HepG2 (cell line): Measurements from ENCODE around the gene WDR83. TPM values are rescaled to one million over a fixed set of nuclear protein-coding genes. Genes with fewer than 3 reads are reported as not detected.

ENCODE experiments used
- ELK4 ChIP-seq: sonication (generic); formaldehyde crosslinking; IDR thresholded peaks from 2 replicates; pipeline ENCODE4 v1.9.0; 2021; ENCODE audit warnings: missing genetic modification reagents, borderline replicate concordance
- LRRFIP1 ChIP-seq: sonication (generic); formaldehyde crosslinking; conservative IDR thresholded peaks from 2 replicates; pipeline ENCODE4 v1.4.0; 2020; ENCODE audit warnings: missing genetic modification reagents
- MEIS1 ChIP-seq: sonication (generic); formaldehyde crosslinking; IDR thresholded peaks from 2 replicates; pipeline ENCODE4 v1.9.0; 2021; ENCODE audit warnings: mild to moderate bottlenecking, missing genetic modification reagents, moderate library complexity, borderline replicate concordance
- RXRB ChIP-seq: IDR thresholded peaks from 2 replicates; pipeline ENCODE4 v1.6.1; 2016; ENCODE audit warnings: borderline replicate concordance, missing genetic modification reagents, missing compliant biosample characterization
- SP2 ChIP-seq: sonication (generic); formaldehyde crosslinking; IDR thresholded peaks from 2 replicates; pipeline ENCODE4 v1.5.1; 2020; ENCODE audit warnings: mild to moderate bottlenecking, missing genetic modification reagents
- TFDP1 ChIP-seq: IDR thresholded peaks from 2 replicates; pipeline ENCODE4 v1.6.1; 2016; ENCODE audit warnings: missing compliant biosample characterization, missing genetic modification reagents, borderline replicate concordance
- TIGD3 ChIP-seq: sonication (generic); formaldehyde crosslinking; IDR thresholded peaks from 2 replicates; pipeline ENCODE4 v1.5.1; 2020; ENCODE audit warnings: mild to moderate bottlenecking, missing genetic modification reagents, borderline replicate concordance
- ZBTB34 ChIP-seq: sonication (generic); formaldehyde crosslinking; IDR thresholded peaks from 2 replicates; pipeline ENCODE4 v1.8.0; 2022; ENCODE audit warnings: mild to moderate bottlenecking, missing genetic modification reagents
- ZBTB49 ChIP-seq: sonication (generic); formaldehyde crosslinking; IDR thresholded peaks from 2 replicates; pipeline ENCODE4 v1.4.0; 2020; ENCODE audit warnings: missing genetic modification reagents, borderline replicate concordance
- ZNF101 ChIP-seq: sonication (generic); formaldehyde crosslinking; IDR thresholded peaks from 2 replicates; pipeline ENCODE4 v1.4.0; 2020; ENCODE audit warnings: mild to moderate bottlenecking, low read depth, missing genetic modification reagents, borderline replicate concordance
- ZNF616 ChIP-seq: sonication (generic); formaldehyde crosslinking; IDR thresholded peaks from 2 replicates; pipeline ENCODE4 v1.5.0; 2020; ENCODE audit warnings: low read depth, mild to moderate bottlenecking, missing genetic modification reagents
- polyA plus RNA-seq, 8 experiments: library from polyadenylated mRNA; depleted of rRNA in 3 of 8; stranded (reverse) in 7 of 8; unstranded in 1 of 8; fragments of >200 nt; fragmentation: Illumina TruSeq in 4 of 8; extraction: Trizol in 4 of 8; gene quantifications; 2 replicates each; pipeline versions ENCODE4 v1.2.1 to v1.2.3, GENCODE V29; 2011 to 2016; ENCODE audit warnings: low read depth in 4 of 8, missing spikeins in 1 of 8, mixed read lengths in 1 of 8; ENCODE audit not compliant: insufficient read depth in 1 of 8
- total RNA-seq, 5 experiments: library from RNA; depleted of rRNA; stranded (reverse); fragments of >200 nt; fragmentation: Illumina TruSeq; extraction: Trizol; gene quantifications; 2 replicates each; pipeline ENCODE4 v1.2.3, GENCODE V29; 2016; ENCODE audit warnings: low read depth in 1 of 5

WDR83 gene
- total and polyA plus RNA-seq, 2 of the 13 experiments (the other 11 are each of a cell fraction or from before 2014, with no cell fraction given), result 4.5 to 10.7 TPM

GRCh38 chr19:12669270-12670158 is 2.9 kb downstream of the WDR83 start (continued):
- TF ChIP-seq ELK4 (CRISPR knock-in tag), result no peak
- TF ChIP-seq ZBTB34 (CRISPR knock-in tag), result no peak
- TF ChIP-seq TFDP1 (CRISPR knock-in tag), result no peak; the same call in 1 of the 2 replicates
- peak; percentile 78 for TF ChIP-seq SP2 (CRISPR knock-in tag)
- no peak for TF ChIP-seq ZBTB49 (CRISPR knock-in tag)
- TF ChIP-seq LRRFIP1 (CRISPR knock-in tag), result no peak
- no peak for TF ChIP-seq TIGD3 (CRISPR knock-in tag)
- peak; percentile 37 for TF ChIP-seq RXRB (CRISPR knock-in tag)
- TF ChIP-seq MEIS1 (CRISPR knock-in tag), result no peak
- no peak for TF ChIP-seq ZNF616 (CRISPR knock-in tag)
- no peak for TF ChIP-seq ZNF101 (CRISPR knock-in tag)
